HepG2 (cell line): ENCODE data around the gene THUMPD2. TPM values are rescaled to one million over a fixed set of nuclear protein-coding genes. Genes with fewer than 3 reads are reported as not detected.

Experiments
- ATAC-seq: fragments of 200-7000 bp; cut with Tn5 transposase; 3 replicates; pipeline ENCODE4 v1.9.1; 2020; ENCODE audit warnings: mild to moderate bottlenecking, moderate library complexity
- BruUV-seq: library from RNA; stranded (reverse); fragments of 400-500 nt; replicated peaks from 2 replicates; lab custom pipeline; 2021; lab: Mats Ljungman, UMichigan
- CTCF ChIA-PET: fragments of 300-600 bp; formaldehyde crosslinking; extraction: SDS; loops from one replicate; lab custom pipeline; 2021; ENCODE audit warnings: low total read pairs, inconsistent platforms, low intra/inter-chr PET ratio; lab: Yijun Ruan, JAX
- POLR2A ChIA-PET: fragments of 350-600 bp; sonication (Branson Sonifier 250); formaldehyde crosslinking; loops from one replicate; lab custom pipeline; 2020; ENCODE audit warnings: antibody characterized with exemption, inconsistent platforms; lab: Yijun Ruan, JAX
- DNase-seq: peaks from one replicate; pipeline ENCODE4 v3.0.0-alpha.2; 2015; ENCODE audit warnings: low spot score
- FAIRE-seq: peaks from 3 replicates; lab custom pipeline; 2011; peaks lifted over from hg19 to GRCh38; lab: Jason Lieb, UNC
- H2AFZ ChIP-seq: one replicate; pipeline ENCODE4 v1.6.1; 2011; ENCODE audit warnings: low read length, inconsistent platforms
- H3K27ac ChIP-seq: fragments of 300-600 bp; 3 replicates; pipeline ENCODE4 v1.8.0; 2011; ENCODE audit warnings: mixed run types, mild to moderate bottlenecking, mixed read lengths, low read length, inconsistent platforms; ENCODE audit not compliant: insufficient read depth; ENCODE audit errors: extremely low read length
- H3K27me3 ChIP-seq, 2 experiments: fragments of 200-600 bp in 1 of 2; 2 replicates in 1 of 2; 3 replicates in 1 of 2; pipeline versions ENCODE4 v1.6.0 to v1.8.0; 2011; ENCODE audit warnings: low read length in 2 of 2, mild to moderate bottlenecking in 2 of 2, moderate library complexity in 2 of 2, inconsistent platforms in 1 of 2; ENCODE audit not compliant: insufficient read depth in 2 of 2, control insufficient read depth in 1 of 2
- H3K36me3 ChIP-seq, 2 experiments: fragments of 200-600 bp in 1 of 2; replicated peaks in 1 of 2; 2 replicates in 1 of 2; 3 replicates in 1 of 2; pipeline versions ENCODE4 v1.5.1 to v1.8.0; 2011; ENCODE audit warnings: low read length in 2 of 2, inconsistent platforms in 1 of 2; ENCODE audit not compliant: insufficient read depth in 2 of 2, control insufficient read depth in 1 of 2
- H3K4me1 ChIP-seq: 2 replicates; pipeline ENCODE4 v1.5.1; 2012; ENCODE audit warnings: low read length, inconsistent platforms; ENCODE audit not compliant: insufficient read depth
- H3K4me2 ChIP-seq: 2 replicates; pipeline ENCODE4 v1.6.0; 2011; ENCODE audit warnings: low read depth, low read length, inconsistent platforms
- H3K4me3 ChIP-seq, 3 experiments: fragments of 200-600 bp in 1 of 3; sonication (generic), shearing (Covaris generic) in 1 of 3; replicated peaks in 1 of 3; 2 replicates each; pipeline ENCODE4 v1.5.1; 2011 to 2016; ENCODE audit warnings: low read length in 3 of 3, inconsistent platforms in 2 of 3, low read depth in 2 of 3, mild to moderate bottlenecking in 2 of 3, control low read depth in 1 of 3, mixed read lengths in 1 of 3; ENCODE audit not compliant: insufficient read depth in 1 of 3
- H3K79me2 ChIP-seq: one replicate; pipeline ENCODE4 v1.6.1; 2011; ENCODE audit warnings: low read length, inconsistent platforms; ENCODE audit not compliant: insufficient read depth
- H3K9ac ChIP-seq: 2 replicates; pipeline ENCODE4 v1.6.0; 2011; ENCODE audit warnings: mild to moderate bottlenecking, low read depth, low read length, inconsistent platforms; ENCODE audit not compliant: insufficient read depth
- H3K9me3 ChIP-seq: 2 replicates; pipeline ENCODE4 v1.5.1; 2012; ENCODE audit warnings: mild to moderate bottlenecking, low read length
- H4K20me1 ChIP-seq: 2 replicates; pipeline ENCODE4 v1.6.0; 2011; ENCODE audit warnings: inconsistent platforms, mild to moderate bottlenecking, low read length, moderate library complexity; ENCODE audit not compliant: insufficient read depth
- ARNTL ChIP-seq: sonication (generic); formaldehyde crosslinking; IDR thresholded peaks from 2 replicates; pipeline ENCODE4 v1.4.0; 2020; ENCODE audit warnings: mild to moderate bottlenecking, missing genetic modification reagents
- CBX1 ChIP-seq: IDR thresholded peaks from one replicate; pipeline ENCODE4 v1.6.1; 2016; ENCODE audit warnings: antibody characterized with exemption, low read depth
- CEBPB ChIP-seq: IDR thresholded peaks from 2 replicates; pipeline ENCODE4 v1.6.1; 2011; ENCODE audit warnings: low read depth, low read length, improper control_type of control experiment, borderline replicate concordance
- CTCF ChIP-seq: sonication (generic); formaldehyde crosslinking; IDR thresholded peaks from 2 replicates; pipeline ENCODE4 v1.5.0; 2020; ENCODE audit warnings: mild to moderate bottlenecking, missing genetic modification reagents, moderate library complexity
- HMGXB4 ChIP-seq, 2 experiments: sonication (generic) in 1 of 2; formaldehyde crosslinking in 1 of 2; IDR thresholded peaks; 2 replicates each; pipeline versions ENCODE4 v1.4.0 to v1.6.1; 2018 to 2020; ENCODE audit warnings: missing genetic modification reagents in 2 of 2, borderline replicate concordance in 1 of 2, low read depth in 1 of 2, mild to moderate bottlenecking in 1 of 2, missing biosample characterization in 1 of 2
- KDM1A ChIP-seq: IDR thresholded peaks from 2 replicates; pipeline ENCODE4 v1.6.1; 2016; ENCODE audit warnings: missing compliant biosample characterization
- MXD3 ChIP-seq: IDR thresholded peaks from 2 replicates; pipeline ENCODE4 v1.6.1; 2016; ENCODE audit warnings: mild to moderate bottlenecking, missing biosample characterization, missing genetic modification reagents
- NR2F6 ChIP-seq, 2 experiments: IDR thresholded peaks; 2 replicates each; pipeline ENCODE4 v1.6.1; 2016; ENCODE audit warnings: antibody characterized with exemption in 1 of 2, mild to moderate bottlenecking in 1 of 2
- NRL ChIP-seq: sonication (generic); formaldehyde crosslinking; IDR thresholded peaks from 2 replicates; pipeline ENCODE4 v1.5.0; 2020; ENCODE audit warnings: missing genetic modification reagents, mild to moderate bottlenecking, moderate library complexity, borderline replicate concordance
- RARG ChIP-seq: sonication (generic); formaldehyde crosslinking; IDR thresholded peaks from 2 replicates; pipeline ENCODE4 v1.4.0; 2020; ENCODE audit warnings: low read depth, mild to moderate bottlenecking, missing genetic modification reagents
- SMC3 ChIP-seq: IDR thresholded peaks from 2 replicates; pipeline ENCODE4 v1.6.1; 2011; ENCODE audit warnings: low read length, improper control_type of control experiment
- SMYD3 ChIP-seq: sonication (generic); formaldehyde crosslinking; IDR thresholded peaks from 2 replicates; pipeline ENCODE4 v1.8.1; 2023; ENCODE audit warnings: mild to moderate bottlenecking, missing genetic modification reagents
- SOX6 ChIP-seq, 2 experiments: fragments of 450-650 bp in 1 of 2; sonication (generic) in 1 of 2; formaldehyde crosslinking in 1 of 2; IDR thresholded peaks; 2 replicates each; pipeline versions ENCODE4 v1.4.0 to v1.6.1; 2017 to 2020; ENCODE audit warnings: antibody characterized with exemption in 1 of 2, mild to moderate bottlenecking in 1 of 2, missing genetic modification reagents in 1 of 2
- STAG1 ChIP-seq: sonication (generic); formaldehyde crosslinking; IDR thresholded peaks from 2 replicates; pipeline ENCODE4 v1.4.0; 2020; ENCODE audit warnings: missing genetic modification reagents
- TARDBP ChIP-seq: sonication (generic); formaldehyde crosslinking; IDR thresholded peaks from 2 replicates; pipeline ENCODE4 v1.8.0; 2022; ENCODE audit warnings: mild to moderate bottlenecking, missing genetic modification reagents
- ZNF230 ChIP-seq: sonication (generic); formaldehyde crosslinking; IDR thresholded peaks from 2 replicates; pipeline ENCODE4 v1.4.0; 2020; ENCODE audit warnings: mild to moderate bottlenecking, missing genetic modification reagents
- ZNF570 ChIP-seq: sonication (generic); formaldehyde crosslinking; IDR thresholded peaks from 2 replicates; pipeline ENCODE4 v1.4.0; 2020; ENCODE audit warnings: mild to moderate bottlenecking, missing genetic modification reagents, borderline replicate concordance
- ZNF615 ChIP-seq: sonication (generic); formaldehyde crosslinking; IDR thresholded peaks from 2 replicates; pipeline ENCODE4 v1.5.0; 2020; ENCODE audit warnings: mild to moderate bottlenecking, missing genetic modification reagents, borderline replicate concordance
- ZSCAN21 ChIP-seq: sonication (generic); formaldehyde crosslinking; IDR thresholded peaks from 2 replicates; pipeline ENCODE4 v1.8.0; 2022; ENCODE audit warnings: mild to moderate bottlenecking, missing genetic modification reagents, moderate library complexity, borderline replicate concordance
- WGBS: methylation state at CpG from one replicate; pipeline ENCODE4 v1.1.6; 2017; ENCODE audit warnings: low lambda C conversion rate; 5-methylcytosine and 5-hydroxymethylcytosine counted together
- in situ Hi-C: cut with HindIII; loops from 2 replicates; pipeline ENCODE4 v1.10.0; 2017; ENCODE audit warnings: low pct_unique_long_range_greater_than_20kb; ENCODE audit not compliant: extremely low pct_ligation_motif_present
- intact Hi-C: fragments of 100-400 bp; cut with micrococcal nuclease; formaldehyde crosslinking; loops from one replicate; pipeline ENCODE4 v1.10.0; 2022; ENCODE audit not compliant: unreplicated experiment
- polyA plus RNA-seq, 8 experiments: library from polyadenylated mRNA; depleted of rRNA in 3 of 8; stranded (reverse) in 7 of 8; unstranded in 1 of 8; fragments of >200 nt; fragmentation: Illumina TruSeq in 4 of 8; extraction: Trizol in 4 of 8; gene quantifications; 2 replicates each; pipeline versions ENCODE4 v1.2.1 to v1.2.3, GENCODE V29; 2011 to 2016; ENCODE audit warnings: low read depth in 4 of 8, missing spikeins in 1 of 8, mixed read lengths in 1 of 8; ENCODE audit not compliant: insufficient read depth in 1 of 8
- total RNA-seq, 5 experiments: library from RNA; depleted of rRNA; stranded (reverse); fragments of >200 nt; fragmentation: Illumina TruSeq; extraction: Trizol; gene quantifications; 2 replicates each; pipeline ENCODE4 v1.2.3, GENCODE V29; 2016; ENCODE audit warnings: low read depth in 1 of 5

THUMPD2 gene
- total and polyA plus RNA-seq, 2 of the 13 experiments (the other 11 are each of a cell fraction or from before 2014, with no cell fraction given), result 11.8 to 15.6 TPM

GRCh38 chr2:39731546-39731945, 47.5 kb downstream of the THUMPD2 start (continued):
- no peak for TF ChIP-seq KDM1A (CRISPR knock-in tag)
- no peak for TF ChIP-seq ZNF615
- no peak for TF ChIP-seq ZNF230 (CRISPR knock-in tag)
- TF ChIP-seq NR2F6 (IDR thresholded peaks at IDR 0.05), result no peak
- no peak for TF ChIP-seq NR2F6 (CRISPR knock-in tag; IDR thresholded peaks at IDR 0.05)
- TF ChIP-seq ZNF570 (CRISPR knock-in tag), result no peak
- no peak for TF ChIP-seq CBX1

- WGBS, result 76% methylated on average over 2 of the region's 2 CpGs
- Histone ChIP-seq H3K4me2 (no peak overlapping the region), H2AFZ (no peak overlapping the region), H3K36me3 (peaks cover 2 to 17% of the 10 kb centered on the region in 2 experiments; a peak in 4 of 5 replicates), H3K27ac (no peak overlapping the region), H3K4me3 (no peak overlapping the region), H3K27me3 (0 out of 5 replicates have a peak, but pooled peaks cover 0 to under 1% of the 10 kb centered on the region in 2 experiments), H3K9ac (no peak overlapping the region), H3K4me1 (peaks cover 14% of the 10 kb centered on the region; the same call in 1 of the 2 replicates), H4K20me1 (no peaks in the 10 kb centered on the region), H3K9me3 (no peaks in the 10 kb centered on the region), H3K79me2 (no peaks in the 10 kb centered on the region)
- CTCF ChIA-PET, result interaction anchor here (1.0 to 3.6 kb wide), 3 partner anchors 137 to 351 kb away, joined by 7 to 23 read pairs (median 15); no protein-coding TSS in a partner anchor
- peak; percentile 70 for FAIRE-seq
- DNase-seq, result peak; percentile 60
- intact Hi-C loops (loop anchor here (1.0 kb wide), 3 partner anchors 137 to 351 kb away; no protein-coding TSS in a partner anchor), in situ Hi-C loops (loop anchor here (5.0 kb wide), 1 partner anchor 348 kb away; no protein-coding TSS in a partner anchor)
- peak; percentile 84 for ATAC-seq
- no TSS peak for BruUV-seq
- POLR2A ChIA-PET, result interaction anchor here (1.0 to 1.6 kb wide), 2 partner anchors 215 to 351 kb away, joined by 4 to 9 read pairs; no protein-coding TSS in a partner anchor
- TF ChIP-seq RARG (CRISPR knock-in tag) (no peak), HMGXB4 (CRISPR knock-in tag; IDR thresholded peaks at IDR 0.05; ENCODE audit: borderline replicate concordance in 1 of 2, low read depth in 1 of 2) (no peak), SMYD3 (CRISPR knock-in tag) (0 out of 2 replicates have a peak, but pooled peaks have one; percentile 55), ARNTL (CRISPR knock-in tag) (0 out of 2 replicates have a peak, but pooled peaks have one; percentile 45), SOX6 (IDR thresholded peaks at IDR 0.05) (no peak), SOX6 (CRISPR knock-in tag; IDR thresholded peaks at IDR 0.05) (no peak), NRL (CRISPR knock-in tag) (no peak), SMC3 (peak; percentile 66), CEBPB (no peak), ZSCAN21 (CRISPR knock-in tag) (no peak), TARDBP (CRISPR knock-in tag) (0 out of 2 replicates have a peak, but pooled peaks have one; percentile 39), CTCF (CRISPR knock-in tag) (peak; percentile 89), STAG1 (CRISPR knock-in tag) (peak; percentile 92), MXD3 (no peak)
Measured at GRCh38 chr2:39730685-39731302, 48.3 kb downstream of the THUMPD2 start.
